ENCODE results near the gene SLC7A10.
A peak's percentile ranks its signal among the peaks of the same experiment; 100 is the strongest.
"Not testable (repeated sequence)": the region's sequence is repeated elsewhere in the genome, so short reads cannot be mapped to it uniquely, and the experiment has no call there.

Gene SLC7A10

DNA sequence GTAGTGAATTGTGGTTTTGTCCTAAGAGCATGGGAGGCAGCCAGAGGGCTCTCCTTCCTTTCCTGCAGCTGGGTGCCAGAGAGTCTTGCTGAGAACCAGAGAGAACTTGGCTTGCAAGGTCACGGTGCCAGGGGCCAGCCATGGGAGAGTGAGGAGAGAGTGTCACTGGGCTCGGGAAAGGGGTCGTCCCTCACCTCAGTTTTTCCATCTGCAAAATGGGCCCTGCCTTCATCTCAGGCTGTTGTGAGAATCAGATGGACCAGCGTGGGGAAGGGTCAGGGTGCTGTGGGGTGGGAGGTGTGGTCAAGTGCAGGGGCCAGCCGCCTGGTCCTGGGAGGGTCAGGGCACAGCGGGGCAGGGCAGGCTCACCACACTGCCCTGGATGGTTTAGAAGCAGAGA, 24.2 kb downstream of the SLC7A10 start:
- no peak for DNase-seq (ENCODE audit: low spot score)

DNA sequence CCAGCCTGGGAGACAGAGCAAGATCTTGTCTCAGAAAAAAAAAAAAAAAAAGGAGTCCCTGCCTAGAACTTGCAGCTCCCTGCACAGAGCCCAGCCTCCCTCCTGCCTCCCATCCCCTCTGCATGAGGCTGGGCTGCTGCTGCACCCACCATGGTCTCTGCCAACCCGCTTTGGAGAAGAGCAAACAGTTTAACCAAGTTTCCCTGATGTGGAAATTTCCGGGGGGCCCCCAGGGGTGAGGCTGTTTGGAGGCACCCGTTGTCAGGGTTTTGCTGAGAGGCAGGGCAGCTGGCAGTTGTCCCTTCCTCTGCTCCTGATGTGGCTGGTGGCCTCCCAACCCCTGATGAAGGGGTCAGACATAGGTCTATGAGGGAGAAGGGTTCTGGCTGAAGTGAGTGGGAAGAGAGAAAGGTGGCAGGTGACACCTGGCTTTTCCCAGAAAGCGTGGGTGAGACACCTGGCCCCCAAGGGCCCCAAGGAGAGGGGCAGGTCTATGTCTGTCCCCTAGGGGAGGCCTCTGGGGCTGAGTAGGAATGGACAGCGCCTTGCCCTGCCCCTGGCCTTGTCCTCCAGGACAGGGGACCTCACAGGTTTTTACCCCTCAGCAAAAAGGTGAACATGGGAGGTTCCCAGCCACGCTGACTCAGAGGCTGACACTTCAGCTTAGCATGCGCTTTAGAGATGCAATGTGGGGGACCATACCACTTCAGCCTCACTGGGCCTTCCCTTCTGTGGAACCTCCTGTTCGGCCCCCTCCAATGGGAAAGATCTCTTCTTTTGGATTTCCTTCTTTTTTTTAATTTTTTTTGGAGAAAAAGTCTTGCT, 26.0 kb downstream of the SLC7A10 start:
- no peak for DNase-seq (ENCODE audit: low spot score)

DNA sequence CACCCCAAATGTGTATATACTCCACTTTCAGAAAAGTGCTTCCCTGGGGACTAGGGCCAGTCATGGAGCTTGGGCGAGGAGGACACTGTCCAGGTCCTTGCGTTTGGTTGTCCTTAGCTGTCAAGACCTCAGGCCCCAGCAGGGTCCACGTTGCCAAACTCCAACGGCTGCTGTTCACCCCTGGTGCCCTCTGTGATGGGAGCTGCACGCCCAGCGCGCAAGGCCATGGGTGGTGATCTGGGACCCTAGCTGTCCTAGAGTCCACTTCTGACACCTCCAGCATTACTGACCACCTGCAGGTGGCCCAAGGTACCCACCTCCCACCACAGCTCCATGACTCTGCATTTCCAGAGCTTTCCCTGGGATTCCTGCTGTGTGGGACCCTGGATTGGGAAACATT, 27.5 kb downstream of the SLC7A10 start:
- no peak for DNase-seq (ENCODE audit: low spot score)

DNA sequence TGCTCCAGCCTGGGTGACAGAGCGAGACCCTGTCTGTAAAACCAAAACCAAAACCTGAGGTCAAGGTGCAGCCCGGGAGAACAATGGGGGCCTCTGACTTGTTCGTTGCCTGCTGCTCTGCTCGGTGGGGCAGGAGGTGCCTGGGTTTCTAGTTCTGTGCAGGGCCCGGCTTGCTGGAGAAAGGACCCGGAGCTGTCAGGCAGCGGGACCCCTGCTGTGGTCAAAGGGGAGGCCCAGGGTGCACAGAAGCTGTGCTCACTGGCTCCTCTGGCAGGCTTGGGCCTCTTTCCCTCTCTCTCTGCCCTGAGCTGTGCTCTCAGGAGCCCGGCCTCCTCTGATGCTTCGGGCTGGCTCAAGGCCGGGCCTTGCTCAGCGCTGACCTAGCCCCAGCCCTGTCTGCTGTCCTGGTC, 28.1 kb downstream of the SLC7A10 start:
- DNase-seq (ENCODE audit: low spot score), result no peak

DNA sequence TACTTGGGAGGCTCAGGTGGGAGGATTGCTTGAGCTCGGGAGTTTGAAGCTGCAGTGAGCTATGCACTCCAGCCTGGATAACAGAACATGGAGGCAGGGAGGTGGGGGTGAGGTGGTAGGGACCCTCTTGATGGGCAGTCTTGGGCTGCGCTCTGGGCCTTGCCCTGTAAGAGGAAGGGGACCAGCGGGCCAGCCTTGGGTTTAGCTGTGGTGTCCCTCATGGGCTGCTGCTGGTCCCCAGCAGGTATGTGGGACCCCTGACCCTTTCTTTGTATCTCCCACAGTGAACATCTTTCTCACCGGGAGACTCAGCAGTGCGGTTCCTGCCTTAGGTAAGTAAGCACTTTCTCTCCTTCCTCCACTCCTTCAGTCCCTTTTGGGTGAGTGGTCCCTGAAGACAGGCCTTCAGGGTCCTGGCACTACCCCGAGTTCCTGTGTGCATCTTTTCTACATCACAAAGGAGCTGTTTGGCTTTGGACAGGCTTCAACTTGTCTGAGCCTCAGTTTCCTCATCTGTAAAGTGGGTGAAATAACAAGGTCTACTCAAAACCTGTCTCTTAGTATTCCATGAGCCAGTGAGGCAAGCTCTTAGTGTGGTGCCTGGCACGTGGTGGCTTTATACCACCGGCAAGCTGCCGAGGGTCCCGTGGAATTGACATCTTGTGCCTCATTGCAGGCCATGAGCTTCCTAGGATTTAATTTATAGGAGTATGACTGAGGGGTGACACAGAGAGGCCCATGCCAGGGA, 29.0 kb downstream of the SLC7A10 start:
- DNase-seq (ENCODE audit: low spot score), result no peak

DNA sequence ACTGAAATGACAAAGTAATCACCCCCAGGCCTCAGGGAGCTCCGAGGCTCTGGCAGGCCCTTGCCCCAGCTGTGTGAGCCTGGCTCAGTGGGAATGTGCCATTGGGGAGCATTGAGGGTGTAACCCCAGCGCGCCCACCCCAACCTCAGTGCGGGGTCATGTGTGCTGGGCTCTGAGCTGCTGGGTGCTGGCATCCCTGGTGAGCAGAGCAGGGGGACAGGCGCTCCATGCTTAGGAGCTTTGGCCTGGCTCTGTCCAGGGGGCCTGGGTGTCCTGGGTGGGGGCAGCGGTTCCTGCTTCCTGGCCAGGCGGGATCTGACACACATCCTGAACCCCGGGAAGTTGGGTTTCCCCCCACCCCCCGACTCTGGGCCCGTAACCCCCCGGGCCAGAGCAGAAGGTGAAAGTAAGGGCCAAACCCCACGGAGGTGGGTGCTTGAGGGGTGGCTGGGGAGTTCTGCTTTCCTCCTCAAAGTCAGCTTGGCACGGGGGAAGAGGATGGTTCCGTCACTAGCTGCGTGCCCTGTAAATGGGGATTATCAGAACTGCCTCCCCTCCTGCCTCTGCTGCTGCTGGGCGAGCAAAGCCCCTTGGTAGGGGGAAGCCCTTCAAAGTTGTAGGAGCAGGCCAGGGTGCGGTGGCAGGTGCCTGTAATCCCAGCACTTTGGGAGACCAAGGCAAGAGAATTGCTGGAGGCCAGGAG, 29.9 kb downstream of the SLC7A10 start:
- no peak for DNase-seq (ENCODE audit: low spot score)

GRCh38 chr19:33194886-33195644, 30.6 kb downstream of the SLC7A10 start:
- no peak for DNase-seq (ENCODE audit: low spot score)

GRCh38 chr19:33194532-33194885, 31.1 kb downstream of the SLC7A10 start:
- DNase-seq (ENCODE audit: low spot score), result no peak

DNA sequence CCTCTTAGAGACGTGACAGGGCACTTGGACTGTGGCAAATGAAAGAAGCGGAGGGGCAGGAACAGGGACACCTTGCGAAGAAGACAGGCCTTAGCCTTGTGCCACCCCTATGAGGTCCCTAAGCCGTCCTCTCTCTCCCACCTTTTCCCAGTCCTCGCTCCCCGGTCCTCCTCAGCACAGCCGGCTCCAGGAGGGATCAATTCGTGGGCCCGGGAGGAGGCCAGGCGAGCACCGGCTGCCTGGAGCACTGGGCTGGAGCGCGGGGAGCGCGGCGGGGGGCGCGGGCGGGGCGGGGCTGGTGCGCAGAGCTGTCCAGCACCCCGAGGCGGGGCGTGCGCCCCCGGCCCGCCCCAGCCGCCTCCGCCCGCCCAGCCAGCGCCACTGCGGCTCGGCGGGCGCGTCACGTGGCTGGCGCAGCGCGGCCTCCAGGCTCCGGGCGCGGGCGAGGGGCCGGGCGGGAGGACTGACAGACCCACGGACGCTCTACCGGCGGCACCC, 31.7 kb downstream of the SLC7A10 start, which contains the start of gene LRP3:
LRP3 (plus strand) TSS at position 466 of the 498 bp plus-strand sequence. CDS start 456 bp downstream, outside the sequence.
- no peak for DNase-seq (ENCODE audit: low spot score)

GRCh38 chr19:33193269-33193864, 32.3 kb downstream of the SLC7A10 start:
- no peak for DNase-seq (ENCODE audit: low spot score)

GRCh38 chr19:33192010-33192409, 33.6 kb downstream of the SLC7A10 start:
- no peak for DNase-seq (ENCODE audit: low spot score)

- no peak for DNase-seq (ENCODE audit: low spot score)
Measured at GRCh38 chr19:33191501-33191900, 34.1 kb downstream of the SLC7A10 start.

- DNase-seq (ENCODE audit: low spot score), result not testable (repeated sequence)
Measured at GRCh38 chr19:33191092-33191491, 34.6 kb downstream of the SLC7A10 start.

- DNase-seq (ENCODE audit: low spot score), result no peak
Measured at GRCh38 chr19:33189453-33189852, 36.2 kb downstream of the SLC7A10 start.

DNA sequence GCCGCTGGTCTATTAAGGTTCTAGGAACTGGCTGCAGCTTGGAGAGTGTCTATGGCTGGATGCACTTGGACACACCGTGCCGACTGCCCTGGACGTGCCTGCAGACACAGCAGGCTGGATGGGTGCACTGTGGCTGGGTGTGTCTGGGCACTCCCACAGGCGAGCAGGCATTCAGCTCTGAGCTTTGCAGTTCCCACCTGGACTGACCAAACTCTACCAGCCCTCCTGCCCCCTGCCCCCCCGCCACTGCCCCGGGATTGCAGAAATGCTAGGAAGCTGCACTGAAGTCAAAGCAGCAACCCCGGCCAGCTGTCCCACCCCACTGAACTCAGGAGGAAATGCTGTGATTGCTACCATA, 38.5 kb downstream of the SLC7A10 start:
- DNase-seq (ENCODE audit: low spot score), result no peak

DNA sequence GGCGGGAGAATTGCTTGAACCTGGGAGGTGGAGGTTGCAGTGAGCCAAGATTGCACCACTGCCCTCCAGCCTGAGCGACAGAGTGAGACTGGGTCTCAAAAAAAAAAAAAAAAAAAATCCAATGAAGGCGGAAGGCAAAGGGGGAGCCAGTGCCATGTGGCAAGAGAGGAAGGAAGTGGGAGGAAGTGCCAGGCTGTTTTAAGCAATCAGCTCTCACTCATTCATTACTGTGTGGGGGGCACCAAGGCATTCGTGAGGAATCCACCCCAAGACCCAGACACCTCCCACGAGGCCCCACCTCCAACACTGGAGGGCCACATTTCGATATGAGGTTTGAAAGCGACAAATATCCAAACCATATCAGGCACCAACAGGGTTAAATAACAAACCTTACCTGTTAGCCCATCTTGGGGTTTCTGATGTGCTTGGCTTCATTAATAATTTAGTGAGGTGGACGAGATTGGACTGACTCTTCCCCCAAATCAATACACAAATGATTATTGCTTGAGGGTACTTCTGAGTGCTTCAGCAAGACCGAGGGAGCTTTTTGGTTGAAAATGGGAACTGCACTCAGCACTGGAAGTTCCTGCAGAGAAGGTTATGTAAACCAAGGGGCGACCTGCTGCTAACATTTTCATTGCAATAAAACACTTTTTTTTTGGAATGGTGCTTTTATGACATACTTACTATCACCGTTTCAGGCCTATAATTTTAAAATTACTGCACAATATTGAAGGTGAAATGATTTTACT, 39.0 kb downstream of the SLC7A10 start:
- no peak for DNase-seq (ENCODE audit: low spot score)

GRCh38 chr19:33177417-33177979, 48.2 kb downstream of the SLC7A10 start:
- peak; percentile 80 for DNase-seq (ENCODE audit: low spot score)

DNA sequence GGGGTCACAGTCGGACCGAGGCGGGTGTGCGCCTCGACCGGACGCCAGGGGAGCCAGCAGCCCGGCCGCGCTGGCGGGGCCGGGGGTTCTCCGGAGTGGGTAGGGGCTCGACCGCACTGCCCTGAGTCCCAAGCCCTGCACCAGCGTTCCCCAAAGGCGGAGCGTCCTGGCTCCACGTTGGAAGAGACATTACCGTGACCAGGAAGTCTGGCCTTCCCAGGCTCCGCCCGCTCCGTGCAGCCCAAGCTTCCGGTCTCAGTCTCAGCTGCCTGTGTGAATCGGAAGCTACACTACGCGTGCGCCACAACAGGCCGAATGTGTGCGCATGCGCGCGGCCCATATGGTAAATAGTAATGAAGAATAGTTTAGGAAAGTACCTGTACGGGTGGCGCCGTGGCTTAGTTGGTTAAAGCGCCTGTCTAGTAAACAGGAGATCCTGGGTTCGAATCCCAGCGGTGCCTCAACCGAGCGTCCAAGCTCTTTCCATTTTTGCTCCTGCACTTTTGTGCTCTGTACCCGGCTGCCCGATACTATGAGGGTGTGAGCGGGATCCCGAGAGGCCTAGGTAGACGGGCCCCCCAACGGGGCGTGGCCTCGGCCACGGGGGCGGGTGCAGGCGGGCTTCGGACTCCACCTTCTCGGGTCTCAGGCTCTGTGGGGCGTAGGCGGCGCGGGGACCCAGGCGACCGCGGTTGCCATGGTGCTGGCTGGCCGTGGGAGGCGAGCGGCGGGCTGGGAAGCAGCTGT, 48.8 kb downstream of the SLC7A10 start:
- DNase-seq (ENCODE audit: low spot score), result peak; percentile 99

- no peak for DNase-seq (ENCODE audit: low spot score)
Measured at GRCh38 chr19:33175886-33176669, 49.6 kb downstream of the SLC7A10 start.
